ENCODE results near the gene LY86. TPM values are rescaled to one million over a fixed set of nuclear protein-coding genes. Genes with fewer than 3 reads are reported as not detected.

The LY86 gene
- total RNA-seq, 2 experiments from 2014 or later = 1.3 to 2.1 TPM

DNA sequence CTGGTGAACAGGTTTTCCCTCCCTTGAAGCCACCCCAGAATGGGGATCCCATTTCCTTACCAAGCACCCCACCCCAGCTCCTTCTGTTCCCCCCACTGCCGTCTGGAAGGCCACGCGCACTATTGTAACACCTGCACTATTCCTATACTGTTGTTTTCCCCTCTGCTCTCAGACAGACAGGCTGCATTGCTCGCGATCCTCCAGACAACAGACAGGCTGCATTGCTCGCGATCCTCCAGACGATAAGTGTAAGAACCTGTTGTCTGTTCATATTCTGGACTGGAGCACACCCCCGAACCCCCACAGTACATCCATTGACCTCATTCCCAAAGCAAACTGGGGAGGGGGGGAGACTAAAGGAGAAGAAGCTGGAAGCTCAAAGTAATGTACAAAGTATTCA, 72.7 kb downstream of the LY86 start:
- Mint-ChIP-seq H3K27ac (peak overlapping the region; percentile 89), H3K4me1 (ENCODE audit: low read depth) (peaks cover 69% of the 10 kb centered on the region), H3K27me3 (no peaks in the 10 kb centered on the region), H3K36me3 (ENCODE audit: low read depth) (no peaks in the 10 kb centered on the region), H3K4me3 (no peak overlapping the region), H3K9me3 (no peaks in the 10 kb centered on the region)
- no peak for ATAC-seq (ENCODE audit: poor library complexity)
- intact Hi-C loops (cut with DNase I, micrococcal nuclease) = no loop called here
- no peak overlapping the region for H3K4me3 ChIP-seq (ENCODE audit: low read length)
- CTCF ChIA-PET = interaction anchor here (1.1 kb wide), 1 partner anchor 16 kb away, joined by 4 read pairs; no protein-coding TSS in a partner anchor
- TF ChIP-seq CTCF (IDR thresholded peaks at IDR 0.05) = no peak
- POLR2A ChIA-PET = interaction anchor here (5.0 kb wide), 1 partner anchor 51 kb away, joined by 73 read pairs; no protein-coding TSS in a partner anchor
- no peaks in the 10 kb centered on the region for H3K36me3 ChIP-seq (ENCODE audit: insufficient read depth, low read length)
- H3K4me1 ChIP-seq (ENCODE audit: insufficient read depth, low read length) = peaks cover 12% of the 10 kb centered on the region
- no peaks in the 10 kb centered on the region for H3K27me3 ChIP-seq (ENCODE audit: control insufficient read depth in 1 of 2, insufficient read depth in 2 of 2, low read length in 2 of 2)
- no peak overlapping the region for H3K27ac ChIP-seq (ENCODE audit: low read depth in 1 of 2, low read length in 2 of 2)
- DNase-seq = no peak
- H3K9me3 ChIP-seq (ENCODE audit: control insufficient read depth in 1 of 2, insufficient read depth in 1 of 2, low read length in 2 of 2) = no peaks in the 10 kb centered on the region

DNA sequence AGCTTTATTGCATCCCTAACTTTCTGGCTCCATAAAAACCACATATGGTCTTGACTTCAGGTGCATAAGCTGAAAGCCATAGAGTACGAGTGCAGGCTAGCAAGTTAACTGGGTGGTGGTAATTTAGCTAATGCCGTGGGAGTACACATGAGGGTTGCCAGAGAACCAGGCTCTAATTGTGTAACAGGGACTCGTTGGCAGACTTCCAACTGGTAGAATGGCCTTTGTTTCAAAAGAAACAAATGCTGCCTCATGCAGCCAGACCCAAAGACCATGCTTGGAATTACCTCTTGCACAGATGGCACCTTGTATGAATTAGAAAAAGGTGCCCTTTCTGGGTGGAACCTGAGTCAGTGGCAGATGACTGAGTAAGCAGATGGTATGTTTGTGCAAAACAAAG, 73.2 kb downstream of the LY86 start:
- intact Hi-C loops (cut with DNase I, micrococcal nuclease) = no loop called here
- CTCF ChIA-PET = interaction anchor here (1.1 kb wide), 1 partner anchor 15 kb away, joined by 4 read pairs; no protein-coding TSS in a partner anchor
- POLR2A ChIA-PET = interaction anchor here (0.6 to 5.0 kb wide), 2 partner anchors 51 to 1513 kb away, joined by 3 to 73 read pairs; no protein-coding TSS in a partner anchor
- TF ChIP-seq CTCF (IDR thresholded peaks at IDR 0.05) = no peak
- H3K27ac Mint-ChIP-seq = peak overlapping the region; percentile 89
- ATAC-seq (ENCODE audit: poor library complexity) (no peak), DNase-seq (peak in 2 of 14 experiments; percentile 16 to 35)
- H3K4me1 Mint-ChIP-seq (ENCODE audit: low read depth) = peaks cover 64% of the 10 kb centered on the region
- Histone ChIP-seq H3K36me3 (ENCODE audit: insufficient read depth, low read length) (no peaks in the 10 kb centered on the region), H3K27me3 (ENCODE audit: control insufficient read depth in 1 of 2, insufficient read depth in 2 of 2, low read length in 2 of 2) (no peaks in the 10 kb centered on the region), H3K4me3 (ENCODE audit: low read length) (no peak overlapping the region), H3K27ac (ENCODE audit: low read depth in 1 of 2, low read length in 2 of 2) (no peak overlapping the region), H3K4me1 (ENCODE audit: insufficient read depth, low read length) (peaks cover 8% of the 10 kb centered on the region), H3K9me3 (ENCODE audit: control insufficient read depth in 1 of 2, insufficient read depth in 1 of 2, low read length in 2 of 2) (no peaks in the 10 kb centered on the region)
- no peak overlapping the region for H3K4me3 Mint-ChIP-seq
- no peaks in the 10 kb centered on the region for H3K9me3 Mint-ChIP-seq
- no peaks in the 10 kb centered on the region for H3K36me3 Mint-ChIP-seq (ENCODE audit: low read depth)
- no peaks in the 10 kb centered on the region for H3K27me3 Mint-ChIP-seq

DNA sequence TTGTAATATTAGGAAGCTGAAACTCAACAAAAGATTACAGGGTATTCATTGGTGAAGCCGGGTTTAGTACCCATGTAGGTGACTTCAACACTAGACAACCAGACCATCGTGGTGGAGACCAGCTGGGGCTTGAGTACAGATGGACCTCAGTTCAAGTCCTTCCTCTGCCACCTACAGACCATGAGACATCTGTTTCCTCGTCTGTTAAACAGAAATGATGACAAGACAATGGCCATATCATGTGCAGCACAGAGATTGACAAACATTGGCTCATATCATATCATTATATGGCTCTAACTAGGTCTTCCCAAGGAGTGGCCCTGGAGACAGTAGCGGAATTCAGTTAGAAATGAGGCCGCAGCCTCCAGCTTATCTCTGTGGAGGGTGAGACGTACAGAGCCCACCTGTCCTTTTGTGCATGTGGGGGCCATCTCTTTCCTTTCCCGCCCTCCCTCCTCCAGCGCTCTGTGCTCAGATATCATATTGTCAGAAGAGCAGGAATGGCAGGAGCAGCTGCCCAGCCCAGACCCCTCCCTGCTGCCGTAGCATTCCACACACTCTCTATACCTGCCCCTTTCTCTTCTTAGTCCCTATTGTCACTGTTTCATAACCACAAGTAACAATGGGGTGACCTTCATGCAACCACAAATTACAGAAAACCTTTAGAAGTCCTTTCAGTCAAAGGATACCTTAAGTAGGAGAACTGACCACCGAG, 75.1 kb downstream of the LY86 start:
- Mint-ChIP-seq H3K27me3 (no peaks in the 10 kb centered on the region), H3K27ac (no peak overlapping the region), H3K9me3 (no peaks in the 10 kb centered on the region), H3K4me3 (no peak overlapping the region), H3K36me3 (ENCODE audit: low read depth) (no peaks in the 10 kb centered on the region), H3K4me1 (ENCODE audit: low read depth) (peaks cover 45% of the 10 kb centered on the region)
- no peaks in the 10 kb centered on the region for H3K9me3 ChIP-seq (ENCODE audit: control insufficient read depth in 1 of 2, insufficient read depth in 1 of 2, low read length in 2 of 2)
- ChIA-PET CTCF (no interaction called here), POLR2A (no interaction called here)
- no peak for TF ChIP-seq CTCF (IDR thresholded peaks at IDR 0.05)
- peaks cover 4% of the 10 kb centered on the region for H3K4me1 ChIP-seq (ENCODE audit: insufficient read depth, low read length)
- intact Hi-C loops (cut with DNase I, micrococcal nuclease) = no loop called here
- no peaks in the 10 kb centered on the region for H3K36me3 ChIP-seq (ENCODE audit: insufficient read depth, low read length)
- H3K4me3 ChIP-seq (ENCODE audit: low read length) = no peak overlapping the region
- H3K27me3 ChIP-seq (ENCODE audit: control insufficient read depth in 1 of 2, insufficient read depth in 2 of 2, low read length in 2 of 2) = no peaks in the 10 kb centered on the region
- no peak overlapping the region for H3K27ac ChIP-seq (ENCODE audit: low read depth in 1 of 2, low read length in 2 of 2)
- DNase-seq = no peak
- no peak for ATAC-seq (ENCODE audit: poor library complexity)
